GM23338 (cell line): ENCODE results near the gene MEMO1. TPM values are rescaled to one million over a fixed set of nuclear protein-coding genes. Genes with fewer than 3 reads are reported as not detected.

Source experiments
- ATAC-seq: fragments of 200-7000 bp; cut with Tn5 transposase; 3 replicates; pipeline ENCODE4 v1.9.1; 2020
- DNase-seq: peaks from one replicate; pipeline ENCODE4 v3.0.0-alpha.2; 2015; ENCODE audit warnings: low spot score
- H2AFZ ChIP-seq: fragments of 200-600 bp; sonication (generic); 2 replicates; pipeline ENCODE4 v1.8.0; 2016; ENCODE audit warnings: antibody characterized with exemption, mild to moderate bottlenecking, moderate library complexity
- H3F3A ChIP-seq: fragments of 200-600 bp; sonication (generic); replicated peaks from 2 replicates; pipeline ENCODE4 v1.8.0; 2017; ENCODE audit warnings: antibody characterized with exemption, mixed run types, low read depth
- H3K27ac ChIP-seq: fragments of 200-600 bp; sonication (generic); 2 replicates; pipeline ENCODE4 v1.6.1; 2016; ENCODE audit warnings: low read depth
- H3K27me3 ChIP-seq: fragments of 200-600 bp; sonication (generic); 2 replicates; pipeline ENCODE4 v1.8.0; 2016; ENCODE audit warnings: mild to moderate bottlenecking, mixed run types, moderate library complexity; ENCODE audit not compliant: insufficient read depth
- H3K36me3 ChIP-seq: fragments of 200-600 bp; sonication (generic); 2 replicates; pipeline ENCODE4 v1.8.0; 2016; ENCODE audit warnings: mild to moderate bottlenecking; ENCODE audit not compliant: insufficient read depth
- H3K4me1 ChIP-seq: fragments of 200-600 bp; sonication (generic); 2 replicates; pipeline ENCODE4 v1.8.0; 2016; ENCODE audit warnings: mild to moderate bottlenecking, moderate library complexity; ENCODE audit not compliant: insufficient read depth
- H3K4me2 ChIP-seq: fragments of 200-600 bp; sonication (generic); 2 replicates; pipeline ENCODE4 v1.7.1; 2017; ENCODE audit warnings: mixed run types
- H3K4me3 ChIP-seq: fragments of 200-600 bp; sonication (generic); 2 replicates; pipeline ENCODE4 v1.6.1; 2016; ENCODE audit warnings: mixed run types
- H3K79me2 ChIP-seq: fragments of 200-600 bp; sonication (generic); replicated peaks from 2 replicates; pipeline ENCODE4 v1.8.0; 2017; ENCODE audit warnings: mild to moderate bottlenecking; ENCODE audit not compliant: insufficient read depth
- H3K9me2 ChIP-seq: fragments of 200-600 bp; sonication (generic); 2 replicates; pipeline ENCODE4 v1.8.0; 2017; ENCODE audit not compliant: insufficient read depth
- H4K20me1 ChIP-seq: fragments of 200-600 bp; sonication (generic); replicated peaks from 2 replicates; pipeline ENCODE4 v1.8.0; 2017; ENCODE audit warnings: mild to moderate bottlenecking; ENCODE audit not compliant: insufficient read depth
- H3K27ac Mint-ChIP-seq: 2 replicates; pipeline ENCODE4 v1.8.0; 2020; ENCODE audit warnings: inconsistent platforms, mild to moderate bottlenecking, moderate library complexity, mixed read lengths
- H3K27me3 Mint-ChIP-seq: 3 replicates; pipeline ENCODE4 v1.8.0; 2022; ENCODE audit warnings: low read depth, mild to moderate bottlenecking, moderate library complexity, mixed read lengths, inconsistent platforms; ENCODE audit not compliant: insufficient read depth, poor library complexity
- H3K36me3 Mint-ChIP-seq: 3 replicates; pipeline ENCODE4 v1.8.0; 2021; ENCODE audit warnings: low read depth, mild to moderate bottlenecking, inconsistent platforms, moderate library complexity, mixed read lengths
- H3K4me1 Mint-ChIP-seq: 3 replicates; pipeline ENCODE4 v1.8.0; 2020; ENCODE audit warnings: mild to moderate bottlenecking, inconsistent platforms, mixed read lengths
- H3K4me3 Mint-ChIP-seq: 3 replicates; pipeline ENCODE4 v1.8.0; 2021; ENCODE audit warnings: moderate library complexity, mild to moderate bottlenecking, inconsistent platforms, mixed read lengths
- H3K9me3 Mint-ChIP-seq: 3 replicates; pipeline ENCODE4 v1.8.0; 2020; ENCODE audit warnings: moderate library complexity, mild to moderate bottlenecking, inconsistent platforms, mixed read lengths
- CREB1 ChIP-seq: fragments of 250-450 bp; sonication (Bioruptor Pico); IDR thresholded peaks from 2 replicates; pipeline ENCODE4 v1.5.0; 2020; ENCODE audit warnings: low read depth, mild to moderate bottlenecking, moderate library complexity
- JUNB ChIP-seq: IDR thresholded peaks from one replicate; pipeline ENCODE4 v1.6.1; 2016; ENCODE audit warnings: antibody characterized with exemption; ENCODE audit not compliant: unreplicated experiment
- NANOG ChIP-seq: IDR thresholded peaks from 2 replicates; pipeline ENCODE4 v1.6.1; 2016; ENCODE audit warnings: antibody characterized with exemption, borderline replicate concordance
- ZNF331 ChIP-seq: fragments of 250-450 bp; sonication (Bioruptor Pico); IDR thresholded peaks from 2 replicates; pipeline ENCODE4 v1.5.0; 2020; ENCODE audit warnings: low read depth, mild to moderate bottlenecking, moderate library complexity
- polyA plus RNA-seq: library from polyadenylated mRNA; unstranded; fragments of >200 nt; fragmentation: Nextera tagmentation; extraction: Ambion mirVana; gene quantifications from 2 replicates; pipeline ENCODE4 v1.2.1, GENCODE V29; 2016
- total RNA-seq: library from RNA; depleted of rRNA; stranded (reverse); fragments of >200 nt; shearing (Covaris generic); gene quantifications from 2 replicates; pipeline ENCODE4 v1.2.3, GENCODE V29; 2014
- TF ChIP-seq, protein P1 (sequence below): IDR thresholded peaks from 2 replicates; pipeline ENCODE4 v1.6.1; 2016; ENCODE audit warnings: antibody characterized with exemption
- TF ChIP-seq, protein P2 (sequence below), 2 experiments: fragments of 200-600 bp in 1 of 2; sonication (generic) in 1 of 2; conservative IDR thresholded peaks; 2 replicates each; pipeline versions ENCODE4 v1.5.1 to v1.6.1; 2016 to 2017; ENCODE audit warnings: antibody characterized with exemption in 2 of 2, low read depth in 2 of 2, mild to moderate bottlenecking in 2 of 2, moderate library complexity in 1 of 2
- TF ChIP-seq, protein P3 (sequence below): IDR thresholded peaks from one replicate; pipeline ENCODE4 v1.6.1; 2018; ENCODE audit warnings: antibody characterized with exemption; ENCODE audit not compliant: unreplicated experiment

Gene MEMO1
- total and polyA plus RNA-seq, 2 experiments from 2014 or later: 39.1 to 67.0 TPM

- H3K4me2 ChIP-seq: no peak overlapping the region
Observed at GRCh38 chr2:31998731-31999383, 12.0 kb downstream of the MEMO1 start.

GRCh38 chr2:31997653-31998052 lies 13.2 kb downstream of the MEMO1 start:
- H3K4me1 ChIP-seq: no peaks in the 10 kb centered on the region
- Mint-ChIP-seq H3K4me3 (no peak overlapping the region), H3K36me3 (no peaks in the 10 kb centered on the region), H3K27ac (no peak overlapping the region), H3K9me3 (no peaks in the 10 kb centered on the region), H3K4me1 (peaks cover 16% of the 10 kb centered on the region), H3K27me3 (peaks cover 2% of the 10 kb centered on the region)
- H3K4me3 ChIP-seq: no peak overlapping the region
- no peaks in the 10 kb centered on the region for H3F3A ChIP-seq
- H2AFZ ChIP-seq: no peak overlapping the region
- no peaks in the 10 kb centered on the region for H3K27me3 ChIP-seq
- 0 out of 2 replicates have a peak overlapping the region, but pooled peaks have one; percentile 36 for H3K27ac ChIP-seq
- ATAC-seq (no peak), DNase-seq (no peak)
- peaks cover 98% of the 10 kb centered on the region for H3K79me2 ChIP-seq
- peaks cover 26% of the 10 kb centered on the region for H4K20me1 ChIP-seq
- no peaks in the 10 kb centered on the region for H3K36me3 ChIP-seq
- TF ChIP-seq, protein P1, sequence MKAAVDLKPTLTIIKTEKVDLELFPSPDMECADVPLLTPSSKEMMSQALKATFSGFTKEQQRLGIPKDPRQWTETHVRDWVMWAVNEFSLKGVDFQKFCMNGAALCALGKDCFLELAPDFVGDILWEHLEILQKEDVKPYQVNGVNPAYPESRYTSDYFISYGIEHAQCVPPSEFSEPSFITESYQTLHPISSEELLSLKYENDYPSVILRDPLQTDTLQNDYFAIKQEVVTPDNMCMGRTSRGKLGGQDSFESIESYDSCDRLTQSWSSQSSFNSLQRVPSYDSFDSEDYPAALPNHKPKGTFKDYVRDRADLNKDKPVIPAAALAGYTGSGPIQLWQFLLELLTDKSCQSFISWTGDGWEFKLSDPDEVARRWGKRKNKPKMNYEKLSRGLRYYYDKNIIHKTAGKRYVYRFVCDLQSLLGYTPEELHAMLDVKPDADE: no peak
- TF ChIP-seq JUNB (no peak), NANOG (no peak), CREB1 (CRISPR knock-in tag) (no peak)
- TF ChIP-seq, protein P2, sequence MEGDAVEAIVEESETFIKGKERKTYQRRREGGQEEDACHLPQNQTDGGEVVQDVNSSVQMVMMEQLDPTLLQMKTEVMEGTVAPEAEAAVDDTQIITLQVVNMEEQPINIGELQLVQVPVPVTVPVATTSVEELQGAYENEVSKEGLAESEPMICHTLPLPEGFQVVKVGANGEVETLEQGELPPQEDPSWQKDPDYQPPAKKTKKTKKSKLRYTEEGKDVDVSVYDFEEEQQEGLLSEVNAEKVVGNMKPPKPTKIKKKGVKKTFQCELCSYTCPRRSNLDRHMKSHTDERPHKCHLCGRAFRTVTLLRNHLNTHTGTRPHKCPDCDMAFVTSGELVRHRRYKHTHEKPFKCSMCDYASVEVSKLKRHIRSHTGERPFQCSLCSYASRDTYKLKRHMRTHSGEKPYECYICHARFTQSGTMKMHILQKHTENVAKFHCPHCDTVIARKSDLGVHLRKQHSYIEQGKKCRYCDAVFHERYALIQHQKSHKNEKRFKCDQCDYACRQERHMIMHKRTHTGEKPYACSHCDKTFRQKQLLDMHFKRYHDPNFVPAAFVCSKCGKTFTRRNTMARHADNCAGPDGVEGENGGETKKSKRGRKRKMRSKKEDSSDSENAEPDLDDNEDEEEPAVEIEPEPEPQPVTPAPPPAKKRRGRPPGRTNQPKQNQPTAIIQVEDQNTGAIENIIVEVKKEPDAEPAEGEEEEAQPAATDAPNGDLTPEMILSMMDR (conservative IDR thresholded peaks at IDR 0.05; ENCODE audit: low read depth in 2 of 2): no peak
- TF ChIP-seq, protein P3, sequence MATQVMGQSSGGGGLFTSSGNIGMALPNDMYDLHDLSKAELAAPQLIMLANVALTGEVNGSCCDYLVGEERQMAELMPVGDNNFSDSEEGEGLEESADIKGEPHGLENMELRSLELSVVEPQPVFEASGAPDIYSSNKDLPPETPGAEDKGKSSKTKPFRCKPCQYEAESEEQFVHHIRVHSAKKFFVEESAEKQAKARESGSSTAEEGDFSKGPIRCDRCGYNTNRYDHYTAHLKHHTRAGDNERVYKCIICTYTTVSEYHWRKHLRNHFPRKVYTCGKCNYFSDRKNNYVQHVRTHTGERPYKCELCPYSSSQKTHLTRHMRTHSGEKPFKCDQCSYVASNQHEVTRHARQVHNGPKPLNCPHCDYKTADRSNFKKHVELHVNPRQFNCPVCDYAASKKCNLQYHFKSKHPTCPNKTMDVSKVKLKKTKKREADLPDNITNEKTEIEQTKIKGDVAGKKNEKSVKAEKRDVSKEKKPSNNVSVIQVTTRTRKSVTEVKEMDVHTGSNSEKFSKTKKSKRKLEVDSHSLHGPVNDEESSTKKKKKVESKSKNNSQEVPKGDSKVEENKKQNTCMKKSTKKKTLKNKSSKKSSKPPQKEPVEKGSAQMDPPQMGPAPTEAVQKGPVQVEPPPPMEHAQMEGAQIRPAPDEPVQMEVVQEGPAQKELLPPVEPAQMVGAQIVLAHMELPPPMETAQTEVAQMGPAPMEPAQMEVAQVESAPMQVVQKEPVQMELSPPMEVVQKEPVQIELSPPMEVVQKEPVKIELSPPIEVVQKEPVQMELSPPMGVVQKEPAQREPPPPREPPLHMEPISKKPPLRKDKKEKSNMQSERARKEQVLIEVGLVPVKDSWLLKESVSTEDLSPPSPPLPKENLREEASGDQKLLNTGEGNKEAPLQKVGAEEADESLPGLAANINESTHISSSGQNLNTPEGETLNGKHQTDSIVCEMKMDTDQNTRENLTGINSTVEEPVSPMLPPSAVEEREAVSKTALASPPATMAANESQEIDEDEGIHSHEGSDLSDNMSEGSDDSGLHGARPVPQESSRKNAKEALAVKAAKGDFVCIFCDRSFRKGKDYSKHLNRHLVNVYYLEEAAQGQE: no peak
- no peaks in the 10 kb centered on the region for H3K9me2 ChIP-seq
- H3K4me2 ChIP-seq: no peak overlapping the region

More at GRCh38 chr2:31998731-31999383, 12.0 kb downstream of the MEMO1 start:
- no peaks in the 10 kb centered on the region for H3K4me1 ChIP-seq
- H3K27me3 ChIP-seq: no peaks in the 10 kb centered on the region
- DNase-seq: no peak
- no peaks in the 10 kb centered on the region for H3K9me2 ChIP-seq
- no peak for TF ChIP-seq ZNF331 (CRISPR knock-in tag)
- H3K36me3 ChIP-seq: no peaks in the 10 kb centered on the region
- H3K4me3 ChIP-seq: no peak overlapping the region
- H3F3A ChIP-seq: no peaks in the 10 kb centered on the region
- H3K27ac ChIP-seq: peak overlapping the region; percentile 34; the same call in 1 of the 2 replicates
- H2AFZ ChIP-seq: no peak overlapping the region
- no peak for ATAC-seq
- Mint-ChIP-seq H3K27me3 (peaks cover 2% of the 10 kb centered on the region), H3K27ac (no peak overlapping the region; the same call in 1 of the 2 replicates), H3K4me3 (no peak overlapping the region), H3K36me3 (no peaks in the 10 kb centered on the region), H3K9me3 (no peaks in the 10 kb centered on the region), H3K4me1 (peaks cover 16% of the 10 kb centered on the region)
- H4K20me1 ChIP-seq: peaks cover 19% of the 10 kb centered on the region
- H3K79me2 ChIP-seq: peaks cover 98% of the 10 kb centered on the region
